GM12801 (cell line): ENCODE measurements around the gene GALNT17.

Experiments
- TF ChIP-seq, protein P1 (sequence below): IDR thresholded peaks from one replicate; pipeline ENCODE4 v1.5.1; 2011; ENCODE audit warnings: control low read depth; ENCODE audit not compliant: insufficient read length; ENCODE audit errors: extremely low read depth

Gene GALNT17

DNA sequence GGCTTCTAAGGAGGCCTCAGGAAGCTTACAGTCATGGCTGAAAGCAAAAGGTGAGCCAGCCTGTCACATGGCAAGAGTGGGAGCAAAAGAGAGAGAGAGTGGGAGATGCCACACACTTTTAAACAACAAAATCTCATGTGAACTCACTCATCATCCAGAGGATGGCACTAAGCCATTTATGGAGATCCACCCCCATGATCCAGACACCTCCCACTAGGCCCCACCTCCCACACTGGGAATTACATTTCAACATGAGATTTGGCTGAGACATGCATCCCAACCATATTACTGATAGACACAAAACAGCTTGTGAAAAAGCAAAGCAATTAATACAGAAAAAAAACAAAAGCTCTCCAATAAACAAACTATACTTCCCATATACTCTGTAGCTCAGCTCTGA, 210.3 kb downstream of the GALNT17 start:
- TF ChIP-seq, protein P1, sequence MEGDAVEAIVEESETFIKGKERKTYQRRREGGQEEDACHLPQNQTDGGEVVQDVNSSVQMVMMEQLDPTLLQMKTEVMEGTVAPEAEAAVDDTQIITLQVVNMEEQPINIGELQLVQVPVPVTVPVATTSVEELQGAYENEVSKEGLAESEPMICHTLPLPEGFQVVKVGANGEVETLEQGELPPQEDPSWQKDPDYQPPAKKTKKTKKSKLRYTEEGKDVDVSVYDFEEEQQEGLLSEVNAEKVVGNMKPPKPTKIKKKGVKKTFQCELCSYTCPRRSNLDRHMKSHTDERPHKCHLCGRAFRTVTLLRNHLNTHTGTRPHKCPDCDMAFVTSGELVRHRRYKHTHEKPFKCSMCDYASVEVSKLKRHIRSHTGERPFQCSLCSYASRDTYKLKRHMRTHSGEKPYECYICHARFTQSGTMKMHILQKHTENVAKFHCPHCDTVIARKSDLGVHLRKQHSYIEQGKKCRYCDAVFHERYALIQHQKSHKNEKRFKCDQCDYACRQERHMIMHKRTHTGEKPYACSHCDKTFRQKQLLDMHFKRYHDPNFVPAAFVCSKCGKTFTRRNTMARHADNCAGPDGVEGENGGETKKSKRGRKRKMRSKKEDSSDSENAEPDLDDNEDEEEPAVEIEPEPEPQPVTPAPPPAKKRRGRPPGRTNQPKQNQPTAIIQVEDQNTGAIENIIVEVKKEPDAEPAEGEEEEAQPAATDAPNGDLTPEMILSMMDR = no peak

DNA sequence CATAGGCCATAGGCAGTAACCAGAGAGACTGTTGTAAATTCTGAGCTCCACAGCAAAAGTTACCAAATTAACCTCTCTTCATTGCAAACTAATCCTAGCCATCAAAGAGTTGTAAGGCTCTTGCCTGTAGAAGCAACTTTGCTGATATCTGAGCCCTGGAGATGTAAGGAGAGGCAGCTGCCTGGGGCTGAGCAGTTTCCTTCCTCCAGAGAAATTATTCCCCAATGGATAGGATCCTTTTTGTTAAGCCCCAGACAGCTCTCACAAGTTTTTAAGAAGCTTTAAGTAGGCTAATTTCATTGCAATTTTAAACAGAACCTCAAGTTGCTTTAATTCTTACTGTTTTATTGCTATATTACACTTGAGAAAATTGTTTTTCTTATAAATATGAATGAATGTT, 211.1 kb downstream of the GALNT17 start:
- TF ChIP-seq, protein P1 = no peak

DNA sequence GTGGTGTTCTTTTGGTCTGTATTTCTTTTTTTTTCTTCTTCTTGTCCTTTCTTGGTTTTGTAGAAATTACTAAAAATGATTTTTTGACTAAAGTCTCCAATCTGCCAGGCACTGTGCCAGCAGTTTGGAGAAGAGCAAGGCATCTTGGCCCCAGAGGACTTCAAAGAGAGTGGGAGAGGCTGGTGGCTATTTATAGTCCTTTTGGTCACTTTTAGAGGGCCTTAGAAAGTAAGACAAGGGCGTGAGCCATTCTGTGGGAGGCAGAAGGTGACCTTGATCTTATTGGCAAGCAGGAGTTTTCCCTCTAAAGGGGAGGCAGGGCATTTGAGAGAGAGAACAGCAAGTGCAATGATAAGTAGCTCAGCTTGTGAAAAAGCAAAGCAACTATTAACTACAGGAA, 211.9 kb downstream of the GALNT17 start:
- TF ChIP-seq, protein P1 = no peak

DNA sequence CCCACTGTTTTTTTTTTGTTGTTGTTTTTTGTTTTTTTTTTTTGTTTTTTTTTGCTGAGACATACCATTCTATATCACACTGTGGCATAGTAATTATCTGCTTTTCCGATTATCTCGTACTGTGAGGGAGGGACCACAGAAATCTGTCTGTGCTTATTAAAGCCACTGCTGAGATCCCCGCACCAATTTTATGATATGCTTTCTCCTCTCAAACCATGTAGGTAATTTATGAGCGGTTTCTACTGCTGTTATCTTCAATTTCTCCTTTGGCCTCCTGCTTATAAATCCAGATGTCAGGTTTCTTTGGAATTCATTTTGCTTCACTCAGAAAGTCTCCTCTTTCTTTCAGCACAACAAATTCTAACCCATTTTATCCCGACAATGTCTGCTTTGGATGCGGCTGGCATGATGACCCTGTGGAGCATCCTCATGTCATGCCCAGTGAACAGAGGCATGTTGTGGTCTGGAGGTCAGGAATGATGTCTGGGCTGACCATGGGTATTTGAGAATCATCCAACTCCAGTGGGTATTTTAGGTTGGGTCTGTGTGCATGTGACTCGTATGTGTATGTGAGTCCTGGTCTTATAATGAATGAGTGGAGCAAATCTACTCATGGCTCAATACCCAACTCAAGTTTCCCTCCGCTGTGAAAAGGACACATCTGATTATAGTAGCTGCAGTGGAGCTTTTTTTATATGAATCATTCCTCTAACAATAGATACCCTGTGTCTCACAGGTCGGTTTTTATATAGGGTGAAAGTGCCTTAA, 213.4 kb downstream of the GALNT17 start:
- TF ChIP-seq, protein P1 = no peak

DNA sequence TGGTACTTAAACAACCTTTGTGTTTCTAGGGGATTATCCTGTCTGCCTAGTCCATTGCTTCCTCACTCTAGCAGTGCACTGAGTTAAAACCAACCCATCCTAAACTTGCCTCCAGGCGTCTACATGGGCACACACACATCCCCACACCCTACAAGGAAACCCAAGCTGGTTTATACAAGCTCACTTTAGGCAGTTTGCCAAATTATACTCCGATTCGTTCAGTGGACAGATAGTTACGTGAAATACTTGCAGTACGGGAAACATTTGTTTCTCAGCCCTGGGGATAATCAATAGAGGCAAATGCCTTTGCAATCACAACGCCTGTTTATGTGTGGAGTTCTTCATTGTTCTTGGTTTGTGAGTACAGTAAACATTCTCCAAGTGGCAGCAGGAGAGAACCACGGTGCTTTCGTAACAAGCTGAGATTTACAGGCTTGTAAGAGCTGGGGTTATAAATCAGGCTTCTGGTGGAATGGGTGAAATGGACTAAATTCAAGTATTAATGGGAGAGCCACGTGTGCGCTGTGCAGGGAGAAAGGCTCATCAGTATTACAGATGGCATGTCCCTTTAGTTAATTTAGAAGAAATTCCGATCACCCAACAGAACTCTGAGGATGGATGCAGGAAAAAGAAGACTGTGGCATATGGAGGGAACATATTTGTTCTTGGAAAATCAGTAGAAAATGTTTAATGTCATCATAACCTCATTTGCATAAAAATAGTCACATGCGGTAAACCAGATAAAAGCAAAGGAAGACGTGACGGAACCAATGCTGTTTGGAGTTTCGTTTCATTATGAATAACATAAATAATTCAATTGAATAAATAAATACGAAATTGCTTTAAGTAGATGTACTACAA, 217.1 kb downstream of the GALNT17 start:
- TF ChIP-seq, protein P1 = no peak

DNA sequence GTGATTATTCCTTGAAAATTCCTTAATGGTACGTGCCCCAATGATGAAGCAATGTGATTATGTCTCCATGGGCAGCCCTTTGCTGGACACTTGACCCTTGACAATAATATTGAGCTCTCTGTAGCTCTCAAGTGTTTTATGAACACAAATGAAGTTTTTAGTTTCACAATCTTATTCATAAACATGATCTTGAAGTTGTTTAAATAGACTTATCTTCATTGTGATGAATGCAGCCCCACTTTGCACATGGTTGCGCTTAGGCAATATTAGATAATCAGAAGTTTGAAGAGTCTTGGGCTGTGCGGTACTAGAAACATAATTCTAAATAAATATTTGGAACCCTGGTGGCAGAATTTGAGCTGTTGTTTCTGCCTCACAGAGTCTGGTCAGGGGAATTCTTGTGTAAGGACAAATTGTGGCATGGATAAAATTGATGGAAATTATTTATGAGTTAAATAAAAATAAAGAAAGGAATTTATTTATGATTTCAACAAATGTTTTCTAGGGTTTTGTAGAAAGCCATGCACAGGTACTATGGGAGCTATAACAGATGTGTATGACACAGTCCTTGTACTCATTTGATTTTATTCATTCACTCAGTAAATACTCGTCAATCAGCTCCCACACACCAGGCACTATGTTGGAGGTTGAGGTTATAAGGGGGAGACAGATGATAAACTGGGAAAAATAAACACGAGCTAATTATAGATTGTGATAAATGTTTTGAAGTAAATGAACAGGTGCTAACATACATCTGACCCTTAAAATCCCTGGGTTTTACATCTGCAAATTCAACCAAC, 217.9 kb downstream of the GALNT17 start:
- TF ChIP-seq, protein P1 = no peak

DNA sequence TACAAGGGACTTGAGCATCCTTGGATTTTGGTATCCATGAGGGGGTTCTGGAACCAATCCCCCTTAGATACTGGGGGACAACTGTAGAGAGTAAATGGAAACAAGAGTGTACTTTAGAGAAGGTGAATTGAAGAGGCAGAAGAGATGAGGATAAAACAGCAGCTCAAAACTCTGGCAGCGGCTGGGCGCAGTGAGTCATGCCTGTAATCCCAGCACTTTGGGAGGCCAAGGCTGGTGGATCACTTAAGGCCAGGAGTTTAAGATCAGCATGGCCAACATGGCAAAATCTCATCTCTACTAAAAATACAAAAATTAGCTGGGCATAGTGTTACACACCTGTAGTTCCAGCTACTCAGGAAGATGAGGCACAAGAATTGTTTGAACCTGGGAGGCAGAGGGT, 218.7 kb downstream of the GALNT17 start:
- TF ChIP-seq, protein P1 = no peak
